GM19240 (cell line): Measurements from ENCODE around the gene CLN5.
A peak's percentile ranks its signal among the peaks of the same experiment; 100 is the strongest.
"Not testable (repeated sequence)": the region's sequence is repeated elsewhere in the genome, so short reads cannot be mapped to it uniquely, and the experiment has no call there.

Source experiments
- DNase-seq: peaks from one replicate; pipeline ENCODE4 v3.0.0; 2011; ENCODE audit warnings: low spot score; ENCODE audit not compliant: insufficient read length

Gene CLN5

DNA sequence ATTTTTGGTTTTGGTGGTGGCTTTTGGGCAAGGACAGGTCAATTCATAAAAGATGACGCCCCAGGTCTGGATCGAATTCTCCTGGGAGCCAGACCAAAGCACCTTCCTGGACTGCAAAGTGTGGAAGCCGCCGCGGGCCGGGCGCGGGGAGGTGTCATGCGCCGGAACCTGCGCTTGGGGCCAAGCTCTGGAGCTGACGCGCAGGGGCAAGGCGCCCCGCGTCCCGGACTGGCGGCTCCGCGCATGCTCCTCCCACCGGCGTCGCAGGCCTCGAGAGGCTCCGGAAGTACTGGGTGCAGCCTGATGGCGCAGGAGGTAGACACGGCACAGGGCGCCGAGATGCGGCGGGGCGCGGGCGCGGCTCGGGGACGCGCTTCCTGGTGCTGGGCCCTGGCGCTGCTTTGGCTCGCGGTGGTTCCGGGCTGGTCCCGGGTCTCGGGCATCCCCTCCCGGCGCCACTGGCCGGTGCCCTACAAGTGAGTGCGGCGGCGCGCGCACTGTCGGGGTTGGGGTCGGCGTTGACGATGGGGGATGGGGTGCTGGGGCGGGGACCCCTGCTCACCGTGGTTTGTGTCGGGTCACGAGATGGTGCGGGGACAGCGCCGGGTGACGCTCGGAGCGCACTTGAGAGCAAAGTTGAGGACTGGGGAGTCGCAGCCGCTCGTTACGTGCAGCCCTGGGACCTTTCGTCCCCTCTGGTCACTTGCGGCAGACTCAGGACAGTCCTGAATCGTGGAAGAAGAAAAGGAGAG lies at the start of gene CLN5:
TSS of gene CLN5 (plus strand) at position 286 of the 752 bp plus-strand sequence. CDS start at position 304, 18 bp downstream.
- DNase-seq: peak; percentile 84

DNA sequence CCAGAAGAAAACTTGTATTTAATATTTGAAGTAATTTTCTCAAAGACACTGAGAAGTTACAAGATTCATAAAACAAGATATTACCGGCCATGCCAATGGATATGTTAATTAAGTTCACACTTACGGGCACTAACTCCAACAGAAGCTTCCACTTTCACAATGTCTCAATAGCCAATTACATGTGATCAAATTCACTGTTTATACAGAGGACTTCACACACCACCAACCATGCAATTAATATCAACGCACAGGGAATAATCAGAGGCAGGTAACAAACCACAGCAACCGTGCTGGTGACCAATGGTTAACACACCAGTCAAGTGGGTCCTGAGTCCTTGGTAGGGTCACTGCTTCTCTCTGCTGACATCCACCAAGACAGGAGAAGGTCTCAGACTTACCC lies 49.5 kb upstream of the CLN5 start:
- DNase-seq: no peak

DNA sequence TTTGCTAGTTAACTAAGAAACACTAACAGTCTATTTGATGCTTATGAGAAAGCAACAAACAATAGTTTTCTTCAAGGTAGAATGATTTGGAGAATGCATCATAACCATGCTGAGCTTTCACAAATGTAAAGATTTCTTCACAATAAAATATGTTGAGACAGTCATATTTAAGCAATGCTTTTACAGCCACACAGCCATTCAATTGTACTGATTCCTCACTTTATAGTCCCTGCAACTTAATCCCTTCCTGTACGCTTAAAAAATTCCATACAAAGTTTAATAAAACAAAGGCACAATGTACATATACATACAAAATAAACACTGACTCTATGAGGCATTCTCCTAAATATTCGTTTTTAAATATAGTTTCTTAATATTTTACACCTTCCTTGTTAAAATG lies 48.2 kb upstream of the CLN5 start:
- DNase-seq: no peak

DNA sequence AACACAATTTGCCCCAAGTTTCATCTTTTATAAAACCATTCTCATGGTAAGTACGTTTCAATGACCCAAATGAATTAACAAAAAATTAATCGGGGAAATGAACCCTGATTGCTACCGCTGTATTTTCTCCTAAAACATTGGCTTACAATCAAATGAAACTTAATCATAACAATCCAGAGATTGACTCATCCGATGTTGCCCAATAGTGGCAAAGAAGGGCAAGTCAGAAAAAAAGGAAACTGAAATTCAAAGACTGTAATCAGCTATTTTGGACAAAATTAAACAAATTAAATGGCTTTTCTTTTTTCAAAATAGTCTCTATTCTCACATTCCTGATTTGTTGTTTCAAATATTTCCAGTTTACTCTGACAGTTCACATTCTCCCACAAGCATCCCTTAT lies 47.4 kb upstream of the CLN5 start:
- no peak for DNase-seq

DNA sequence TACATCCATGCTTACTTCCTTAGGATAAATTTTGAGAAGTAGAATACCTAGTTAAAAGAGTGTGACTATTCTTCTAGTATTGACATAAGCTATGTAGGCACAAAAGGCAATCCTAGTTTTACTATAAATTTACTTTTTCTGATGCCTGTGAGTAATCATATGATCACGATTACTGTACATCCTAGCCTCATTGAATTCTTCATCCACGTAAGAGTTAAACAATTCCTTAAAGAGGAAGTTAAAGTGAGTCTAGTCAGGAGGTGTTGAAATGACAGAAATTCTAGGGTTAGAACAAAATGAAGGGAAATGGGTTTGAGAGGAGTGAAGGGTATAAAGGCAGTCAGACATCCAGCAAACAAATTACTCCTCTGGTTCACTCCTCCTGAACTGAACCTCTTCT lies 43.7 kb upstream of the CLN5 start, which contains the start of gene ACOD1:
TSS of gene ACOD1 (plus strand) at position 363 of the 400 bp plus-strand sequence. CDS start 48 bp downstream, outside the sequence.
- DNase-seq: no peak

DNA sequence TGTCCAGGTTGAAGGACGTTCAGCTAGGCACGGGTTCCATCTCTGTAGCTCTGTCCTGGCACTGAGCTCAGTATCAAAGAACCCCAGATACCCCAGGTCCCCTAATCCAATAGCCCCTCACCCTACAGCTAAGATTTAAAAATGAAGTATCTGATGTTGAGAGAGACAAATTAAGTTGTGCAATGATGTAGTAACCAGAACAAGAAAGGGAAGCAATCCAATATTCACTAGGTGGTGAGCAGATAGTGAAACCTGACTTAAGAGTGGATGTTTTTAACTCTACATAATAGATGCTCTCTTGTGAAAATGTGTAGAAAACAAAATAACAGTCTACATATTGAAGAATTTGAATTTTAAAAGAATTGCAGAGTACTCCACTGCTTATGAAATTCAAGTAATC lies 41.8 kb upstream of the CLN5 start:
- DNase-seq: no peak

DNA sequence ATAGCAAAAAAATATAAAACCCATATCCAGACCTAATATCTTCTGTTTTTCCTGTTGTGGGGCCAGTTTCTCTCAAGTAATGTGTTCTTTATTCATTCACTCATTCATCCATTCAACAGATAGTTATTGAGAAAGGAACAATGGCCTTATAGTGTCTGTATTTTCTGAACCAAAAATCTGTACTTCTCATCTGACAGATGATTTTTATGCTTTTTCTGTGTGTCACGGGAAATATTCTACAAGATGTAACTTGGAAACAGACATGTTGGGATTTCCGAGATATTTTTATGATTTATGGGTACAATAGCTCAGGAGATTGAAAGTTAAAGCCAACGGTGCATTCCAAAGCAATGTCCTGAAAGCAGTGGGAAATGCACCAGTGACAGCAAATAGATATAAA lies 37.9 kb upstream of the CLN5 start:
- DNase-seq: no peak

DNA sequence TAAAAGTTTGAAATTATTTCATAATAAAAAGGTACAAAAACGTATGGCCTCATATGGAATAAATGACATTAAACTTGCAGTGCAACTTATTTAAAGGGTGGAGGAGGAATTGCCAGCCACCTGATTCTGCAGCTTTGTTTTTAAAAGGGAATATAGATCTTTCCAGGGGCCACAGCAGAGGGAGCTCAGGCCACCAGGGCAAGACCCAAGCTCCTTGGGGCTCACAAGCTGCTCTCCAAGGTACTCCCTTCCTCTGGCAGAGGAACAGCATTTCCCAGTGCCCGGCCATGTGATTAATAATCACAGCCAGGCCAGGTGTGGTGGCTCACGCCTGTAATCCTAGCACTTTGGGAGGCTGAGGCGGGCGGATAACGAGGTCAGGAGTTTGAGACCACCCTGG lies 37.3 kb upstream of the CLN5 start:
- no peak for DNase-seq

DNA sequence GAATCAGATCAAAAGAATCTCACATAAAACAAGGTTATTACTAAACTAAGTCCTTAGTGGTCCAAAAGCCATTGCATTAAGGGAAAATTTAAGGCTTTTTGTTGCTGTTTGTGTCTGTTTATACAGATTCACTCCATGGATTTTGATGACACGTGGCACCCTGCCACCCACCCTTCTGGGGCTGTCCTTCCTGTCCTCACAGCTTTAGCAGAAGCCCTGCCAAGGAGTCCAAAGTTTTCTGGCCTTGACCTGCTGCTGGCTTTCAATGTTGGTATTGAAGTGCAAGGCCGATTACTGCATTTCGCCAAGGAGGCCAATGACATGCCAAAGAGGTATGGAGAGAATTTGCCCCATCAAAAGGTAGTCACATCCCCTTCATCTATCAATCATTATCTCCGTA lies 36.7 kb upstream of the CLN5 start:
- DNase-seq: no peak

DNA sequence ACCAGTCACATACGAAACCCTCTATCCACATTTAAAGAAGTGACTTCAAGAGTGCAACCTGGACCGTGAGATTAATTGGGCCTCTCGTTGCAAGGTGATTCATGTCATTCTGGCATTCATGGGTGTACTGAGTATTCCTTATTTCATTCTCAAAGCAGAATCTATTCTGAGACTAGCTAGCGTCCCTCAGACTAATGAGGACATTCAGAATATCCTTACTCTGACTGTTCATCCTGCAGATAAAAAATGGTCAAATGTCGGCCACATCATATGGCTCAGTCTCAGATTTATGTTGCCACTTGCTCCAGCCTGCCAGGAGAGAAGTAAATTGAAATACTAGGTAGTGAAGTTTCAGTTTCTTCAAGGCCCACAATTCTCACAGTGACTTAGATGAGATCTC lies 36.2 kb upstream of the CLN5 start:
- DNase-seq: no peak

DNA sequence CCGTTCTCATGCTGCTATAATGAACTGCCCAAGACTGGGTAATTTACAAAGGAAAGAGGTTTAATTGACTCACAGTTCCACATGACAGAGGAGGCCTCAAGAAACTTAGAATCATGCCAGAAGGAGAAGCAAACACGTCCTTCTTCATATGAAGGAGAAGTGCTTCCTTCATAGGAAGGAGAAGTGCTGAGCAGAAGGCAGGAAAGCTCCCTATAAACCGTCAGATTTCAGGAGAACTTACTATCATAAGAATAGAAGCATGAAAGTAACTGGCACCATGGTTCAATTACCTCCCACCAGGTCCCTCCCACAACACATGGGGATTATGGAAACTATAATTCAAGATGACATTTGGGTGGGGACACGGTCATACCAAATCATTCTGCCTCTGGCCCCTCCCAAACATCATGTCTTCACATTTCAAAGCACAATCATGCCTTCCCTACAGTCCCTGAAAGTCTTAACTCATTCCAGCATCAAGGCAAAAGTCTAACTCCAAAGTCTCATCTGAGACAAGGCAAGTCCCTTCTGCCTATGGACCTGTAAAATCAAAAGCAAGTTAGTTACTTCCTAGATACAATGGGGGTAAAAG lies 32.9 kb upstream of the CLN5 start:
- DNase-seq: no peak

DNA sequence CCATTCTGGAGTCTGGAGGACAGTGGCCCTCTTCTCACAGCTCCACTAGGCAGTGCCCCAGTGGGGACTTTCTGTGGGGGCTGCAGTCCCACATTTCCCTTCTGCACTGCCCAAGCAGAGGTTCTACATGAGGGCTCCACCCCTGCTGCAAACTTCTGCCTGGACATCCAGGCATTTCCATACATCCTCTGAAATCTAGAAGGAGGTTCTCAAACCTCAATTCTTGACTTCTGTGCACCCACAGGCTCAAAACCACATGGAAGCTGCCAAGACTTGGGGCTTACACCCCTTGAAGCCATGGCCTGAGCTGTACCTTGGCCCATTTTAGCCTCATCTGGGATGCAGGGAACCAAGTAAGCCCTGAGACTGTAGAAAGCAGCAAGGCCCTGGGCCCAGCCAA lies 32.1 kb upstream of the CLN5 start:
- not testable (repeated sequence) for DNase-seq

DNA sequence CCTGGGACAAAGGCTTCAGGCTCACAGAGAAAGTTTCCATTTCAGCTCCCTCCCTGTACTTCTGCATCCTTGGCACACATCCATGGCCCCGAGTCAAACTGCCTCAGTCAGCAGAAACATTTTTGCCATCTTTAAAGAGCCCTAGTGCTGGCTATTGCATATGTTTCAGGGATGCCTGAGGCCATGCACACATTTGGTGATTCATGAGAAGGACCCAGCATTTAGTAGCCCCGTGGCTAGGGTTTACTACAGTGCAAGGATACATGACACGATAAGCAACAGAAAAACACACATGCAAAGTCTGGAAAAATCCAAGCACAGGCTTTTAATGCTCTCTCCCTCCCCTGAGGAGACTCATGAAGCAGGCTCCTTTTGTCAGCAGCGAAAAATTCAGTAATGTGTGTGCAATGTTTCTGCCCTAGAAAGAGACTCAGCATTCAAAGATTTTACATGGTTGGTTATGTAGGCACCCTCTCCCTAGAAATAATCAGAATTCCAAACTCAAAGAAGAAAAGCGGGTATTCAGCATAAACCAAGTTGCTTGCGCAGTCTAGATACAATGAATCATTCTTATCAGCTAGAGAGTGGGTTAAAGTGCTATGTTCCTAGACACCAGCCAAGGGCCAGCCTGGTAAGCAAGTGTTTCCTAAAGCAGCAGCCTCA lies 26.0 kb upstream of the CLN5 start:
- DNase-seq: no peak

DNA sequence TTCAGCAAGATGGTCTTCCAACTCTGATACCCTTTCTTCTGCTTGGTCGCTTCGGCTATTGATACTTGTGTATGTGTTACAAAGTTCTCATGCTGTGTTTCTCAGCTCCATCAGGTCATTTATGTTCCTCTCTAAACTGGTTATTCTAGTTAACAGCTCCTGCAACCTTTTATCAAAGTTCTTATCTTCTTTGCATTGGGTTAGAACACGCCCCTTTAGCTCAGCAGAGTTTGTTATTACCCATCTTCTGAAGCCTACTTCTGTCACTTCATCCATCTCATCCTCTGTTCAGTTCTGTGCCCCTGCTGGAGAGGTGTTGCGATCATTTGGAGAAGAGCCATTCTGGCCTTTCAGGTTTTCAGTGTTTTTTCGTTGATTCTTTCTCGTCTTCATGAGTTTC lies 24.9 kb upstream of the CLN5 start:
- DNase-seq: no peak

DNA sequence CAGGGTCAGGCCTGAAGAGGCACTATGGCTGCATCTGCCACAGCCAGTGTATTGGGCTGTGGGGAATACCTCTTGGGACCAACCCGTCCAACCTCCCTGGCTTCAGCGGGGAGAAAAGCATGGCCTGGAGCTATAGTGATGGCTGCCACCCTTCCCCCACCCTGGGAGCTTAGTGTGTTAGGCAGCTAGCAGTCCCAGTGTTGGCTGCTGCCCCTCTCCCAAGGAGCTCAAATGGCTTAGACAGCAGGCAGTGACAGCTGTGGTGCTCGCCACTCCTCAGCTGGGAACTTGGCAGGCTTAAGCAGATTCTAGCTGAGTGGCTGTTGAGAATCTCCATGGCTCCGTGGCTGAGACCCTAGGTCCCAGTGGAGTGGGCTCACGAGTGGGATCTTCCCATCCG lies 23.8 kb upstream of the CLN5 start:
- no peak for DNase-seq

DNA sequence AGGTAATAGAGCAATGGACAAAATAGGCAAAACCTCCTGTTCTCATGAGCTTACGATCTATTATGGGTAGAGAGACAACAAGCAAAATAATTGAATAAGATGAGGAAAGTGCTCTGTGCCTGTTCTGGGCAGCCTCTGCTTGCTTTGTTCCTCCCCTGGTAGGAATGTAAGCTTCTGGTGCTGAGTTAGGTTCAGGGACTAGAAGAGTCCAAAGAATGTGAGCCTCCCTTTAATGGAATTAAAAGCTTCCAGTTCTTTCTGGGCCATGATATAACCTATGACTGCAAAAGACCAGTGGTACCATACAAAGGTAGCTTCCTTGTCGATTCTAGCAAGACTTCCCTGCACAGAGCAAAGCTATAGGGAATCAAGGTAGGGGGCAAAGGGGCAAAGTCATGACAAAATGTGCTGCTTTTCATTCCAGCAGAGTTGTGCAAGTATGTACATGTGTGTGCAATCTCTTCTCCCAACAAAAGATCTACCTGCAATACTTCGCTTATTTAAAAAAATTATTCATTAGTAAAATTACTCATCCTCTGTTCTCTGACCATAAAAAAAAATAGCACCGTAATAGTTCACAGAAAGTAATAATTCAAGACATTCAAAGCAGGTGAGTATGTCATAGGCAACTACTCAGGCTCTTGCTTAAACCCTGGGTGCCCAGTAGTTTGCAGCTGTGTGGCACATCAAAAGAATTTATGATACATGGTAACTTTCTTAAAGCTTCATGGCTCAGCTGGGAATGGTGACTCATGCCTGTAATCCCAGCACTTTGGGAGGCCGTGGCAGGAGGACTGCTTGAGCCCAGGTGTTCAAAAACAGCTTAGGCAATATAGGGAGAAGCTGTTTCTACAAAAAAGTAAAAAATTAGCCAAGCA lies 22.2 kb upstream of the CLN5 start:
- no peak for DNase-seq

DNA sequence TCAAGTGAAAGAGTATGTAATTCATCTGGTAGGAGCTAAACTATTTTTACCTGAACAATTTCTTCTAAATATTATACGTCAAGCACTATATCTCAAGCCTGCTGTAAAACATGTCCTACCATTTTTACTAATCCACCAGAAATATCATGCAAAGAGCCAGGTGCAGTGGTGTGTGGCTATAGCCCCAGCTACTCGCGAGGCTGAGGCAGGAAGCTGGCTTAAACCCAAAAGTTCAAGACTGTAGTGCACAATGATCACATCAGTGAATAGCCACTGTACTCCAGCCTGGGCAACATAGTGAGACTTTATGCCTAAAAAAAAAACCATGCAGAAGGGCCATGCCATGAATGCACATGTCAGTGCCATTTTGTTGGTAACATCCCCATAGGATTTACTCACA lies 20.7 kb upstream of the CLN5 start:
- DNase-seq: no peak

DNA sequence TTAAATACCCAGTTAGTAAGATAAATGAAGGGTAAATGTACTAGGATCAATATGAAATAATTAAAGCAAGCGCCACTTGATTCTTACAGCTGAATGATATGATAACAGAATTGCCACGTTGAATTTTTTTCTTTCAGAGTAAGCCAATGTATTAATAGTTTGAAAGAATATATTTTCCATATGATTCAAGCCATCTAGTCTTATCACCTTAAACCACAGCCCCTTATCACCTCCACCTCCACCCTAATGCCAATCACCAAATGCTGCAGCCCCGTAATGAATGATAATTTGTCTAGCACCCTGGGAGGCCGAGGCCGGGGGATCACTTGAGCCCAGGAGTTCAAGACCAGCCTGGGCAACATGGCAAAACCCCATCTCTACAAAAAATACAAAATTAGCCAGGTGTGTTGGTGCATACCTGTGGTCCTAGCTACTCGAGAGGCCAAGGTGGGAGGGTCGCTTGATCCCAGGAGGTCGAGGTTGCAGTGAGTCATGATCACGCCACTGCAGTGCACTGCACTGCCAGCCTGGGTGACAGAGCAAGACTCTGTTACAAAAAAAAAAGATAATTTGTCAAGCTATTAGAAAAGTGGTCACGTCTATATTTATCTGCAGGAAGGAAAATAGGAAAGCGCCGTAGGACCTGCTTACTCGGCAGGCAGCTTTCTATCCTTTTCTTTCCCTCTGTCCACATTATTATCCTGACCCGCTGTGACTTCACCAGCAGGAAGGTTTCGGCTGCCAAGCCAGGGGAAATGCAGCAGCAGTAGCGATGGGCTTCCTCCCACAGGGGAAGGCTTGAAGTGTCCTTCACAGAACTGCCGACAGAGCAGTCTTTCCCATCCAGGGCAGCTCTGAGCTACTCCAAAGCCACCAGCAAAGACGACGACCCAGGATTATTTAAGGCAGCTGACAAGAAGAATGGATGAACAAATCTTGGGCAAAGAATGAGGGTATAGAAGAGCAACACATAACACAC lies 19.7 kb upstream of the CLN5 start:
- no peak for DNase-seq

DNA sequence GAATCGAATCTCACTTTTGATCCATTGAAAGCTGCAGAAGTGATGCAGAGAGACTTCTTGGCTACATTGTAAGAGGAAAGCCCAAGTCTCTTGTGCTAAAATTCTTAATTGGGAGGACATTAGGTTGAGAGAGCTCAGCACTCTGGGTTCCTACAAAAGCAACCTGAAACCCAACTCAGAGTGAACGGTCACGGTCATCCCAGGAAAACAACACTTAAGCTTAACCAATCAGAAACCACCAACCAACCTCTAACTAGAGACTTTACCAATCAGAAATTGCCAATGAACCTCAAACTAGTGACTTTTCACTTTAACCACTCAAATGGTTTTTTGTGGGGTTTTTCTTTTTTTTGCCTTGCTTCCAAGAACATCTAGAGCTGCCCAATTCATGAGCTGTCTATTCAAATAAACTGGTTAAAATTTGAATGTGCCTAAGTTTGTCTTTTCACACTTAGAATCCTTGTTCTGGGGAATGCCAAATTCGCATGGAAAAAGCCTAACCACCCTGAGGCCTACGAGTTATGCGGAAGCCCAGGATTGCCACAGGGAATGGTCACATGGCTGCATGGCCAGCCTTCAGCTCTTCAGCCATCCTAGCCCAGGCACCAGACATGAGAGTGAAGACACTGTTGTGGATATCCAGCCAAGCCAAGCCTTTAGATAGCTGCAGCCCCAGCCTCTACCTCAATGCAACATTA lies 17.8 kb upstream of the CLN5 start:
- DNase-seq: no peak

DNA sequence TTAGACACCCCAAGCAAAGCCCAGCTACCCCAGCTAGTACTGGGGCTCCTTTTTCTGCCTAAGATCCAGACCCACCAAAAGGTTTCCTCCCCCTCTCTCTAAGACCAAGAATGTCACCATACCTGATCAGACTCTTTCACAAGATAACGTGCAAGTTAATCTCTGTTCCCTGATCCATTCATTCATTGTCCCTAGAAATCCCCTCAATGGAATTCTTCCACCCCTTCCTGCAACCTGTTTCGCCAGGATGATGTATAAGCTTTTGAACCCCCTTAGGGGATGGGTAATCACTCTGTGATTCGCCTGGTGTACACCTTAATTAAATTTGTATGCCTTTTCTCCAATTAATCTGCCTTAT lies 17.3 kb upstream of the CLN5 start:
- DNase-seq: no peak
